HG03045 (cell line): ENCODE results near the gene DNAH17.

ENCODE experiments used
- ATAC-seq: cut with Tn5 transposase; IDR thresholded peaks from one replicate; pipeline ENCODE4 v1.9.1; 2021; ENCODE audit warnings: mild to moderate bottlenecking, moderate library complexity; ENCODE audit not compliant: unreplicated experiment

Gene DNAH17, protein sequence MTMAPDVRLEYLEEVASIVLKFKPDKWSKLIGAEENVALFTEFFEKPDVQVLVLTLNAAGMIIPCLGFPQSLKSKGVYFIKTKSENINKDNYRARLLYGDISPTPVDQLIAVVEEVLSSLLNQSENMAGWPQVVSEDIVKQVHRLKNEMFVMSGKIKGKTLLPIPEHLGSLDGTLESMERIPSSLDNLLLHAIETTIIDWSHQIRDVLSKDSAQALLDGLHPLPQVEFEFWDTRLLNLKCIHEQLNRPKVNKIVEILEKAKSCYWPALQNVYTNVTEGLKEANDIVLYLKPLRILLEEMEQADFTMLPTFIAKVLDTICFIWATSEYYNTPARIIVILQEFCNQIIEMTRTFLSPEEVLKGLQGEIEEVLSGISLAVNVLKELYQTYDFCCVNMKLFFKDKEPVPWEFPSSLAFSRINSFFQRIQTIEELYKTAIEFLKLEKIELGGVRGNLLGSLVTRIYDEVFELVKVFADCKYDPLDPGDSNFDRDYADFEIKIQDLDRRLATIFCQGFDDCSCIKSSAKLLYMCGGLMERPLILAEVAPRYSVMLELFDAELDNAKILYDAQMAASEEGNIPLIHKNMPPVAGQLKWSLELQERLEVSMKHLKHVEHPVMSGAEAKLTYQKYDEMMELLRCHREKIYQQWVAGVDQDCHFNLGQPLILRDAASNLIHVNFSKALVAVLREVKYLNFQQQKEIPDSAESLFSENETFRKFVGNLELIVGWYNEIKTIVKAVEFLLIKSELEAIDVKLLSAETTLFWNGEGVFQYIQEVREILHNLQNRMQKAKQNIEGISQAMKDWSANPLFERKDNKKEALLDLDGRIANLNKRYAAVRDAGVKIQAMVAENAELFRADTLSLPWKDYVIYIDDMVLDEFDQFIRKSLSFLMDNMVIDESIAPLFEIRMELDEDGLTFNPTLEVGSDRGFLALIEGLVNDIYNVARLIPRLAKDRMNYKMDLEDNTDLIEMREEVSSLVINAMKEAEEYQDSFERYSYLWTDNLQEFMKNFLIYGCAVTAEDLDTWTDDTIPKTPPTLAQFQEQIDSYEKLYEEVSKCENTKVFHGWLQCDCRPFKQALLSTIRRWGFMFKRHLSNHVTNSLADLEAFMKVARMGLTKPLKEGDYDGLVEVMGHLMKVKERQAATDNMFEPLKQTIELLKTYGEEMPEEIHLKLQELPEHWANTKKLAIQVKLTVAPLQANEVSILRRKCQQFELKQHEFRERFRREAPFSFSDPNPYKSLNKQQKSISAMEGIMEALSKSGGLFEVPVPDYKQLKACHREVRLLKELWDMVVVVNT (N-terminal part only)

GRCh38 chr17:78577296-78577695, at the start of gene DNAH17:
Gene DNAH17, minus strand, starts transcription at chr17:78577396. Its CDS starts 2,339 bp downstream, at chr17:78575057.
- no peak for ATAC-seq

DNA sequence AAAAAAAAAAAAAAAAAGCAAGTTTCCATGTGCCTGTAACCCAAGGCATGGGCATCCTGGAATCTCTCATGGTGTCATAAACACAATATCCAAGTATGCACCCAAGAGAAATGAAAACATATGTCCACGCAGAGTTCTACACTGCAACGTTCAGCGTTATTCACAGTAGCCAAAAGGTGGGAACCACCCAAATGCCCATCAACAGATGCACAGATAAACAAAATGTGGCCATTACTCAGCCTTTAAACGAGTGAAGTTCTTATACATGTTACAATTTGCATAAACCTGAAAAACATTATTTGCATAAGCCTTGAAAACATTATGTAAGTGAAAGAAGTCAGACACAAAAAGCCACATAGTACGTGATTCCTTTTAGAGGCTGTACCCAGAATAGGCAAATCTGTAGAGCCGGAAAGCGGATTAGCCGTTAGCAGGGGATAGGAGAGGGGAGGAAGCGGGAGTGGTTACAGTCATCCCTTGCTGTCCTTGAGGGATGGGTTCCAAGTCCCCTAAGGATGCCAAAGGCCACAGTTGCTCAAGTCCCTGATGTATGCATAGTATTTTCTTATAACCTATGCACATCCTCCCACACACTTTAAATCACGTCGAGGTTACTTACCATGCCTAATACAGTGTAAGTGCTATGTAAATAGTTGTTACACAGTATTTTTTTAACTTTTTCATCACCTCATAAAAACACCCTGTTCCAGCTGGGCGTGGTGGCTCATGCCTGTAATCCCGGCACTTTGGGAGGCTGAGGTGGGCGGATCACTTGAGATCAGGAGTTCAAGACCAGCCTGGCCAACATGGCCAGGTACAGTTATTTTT, 47.3 kb upstream of the DNAH17 start:
- ATAC-seq: no peak

DNA sequence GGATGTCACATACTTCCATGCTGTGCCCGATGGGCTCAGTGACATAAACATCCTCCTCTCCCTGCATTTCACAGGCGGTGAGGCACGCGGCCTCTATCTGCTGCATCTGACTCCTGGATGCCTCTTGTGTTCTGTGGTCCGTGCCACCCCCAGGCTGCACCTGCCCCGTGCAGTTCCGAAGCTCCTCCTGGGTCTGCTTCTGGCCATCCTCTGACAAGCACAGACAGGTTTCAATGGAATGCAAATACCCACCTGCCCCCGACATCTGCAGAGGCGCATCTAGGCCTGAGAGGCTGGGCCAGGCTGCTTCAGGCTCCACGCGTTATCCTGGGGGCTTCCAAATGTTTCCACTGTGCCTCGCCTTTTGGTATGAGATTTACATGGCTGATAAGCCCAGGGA, 46.3 kb upstream of the DNAH17 start:
- no peak for ATAC-seq

- no peak for ATAC-seq
Measured at GRCh38 chr17:78622491-78623265, 45.5 kb upstream of the DNAH17 start.

DNA sequence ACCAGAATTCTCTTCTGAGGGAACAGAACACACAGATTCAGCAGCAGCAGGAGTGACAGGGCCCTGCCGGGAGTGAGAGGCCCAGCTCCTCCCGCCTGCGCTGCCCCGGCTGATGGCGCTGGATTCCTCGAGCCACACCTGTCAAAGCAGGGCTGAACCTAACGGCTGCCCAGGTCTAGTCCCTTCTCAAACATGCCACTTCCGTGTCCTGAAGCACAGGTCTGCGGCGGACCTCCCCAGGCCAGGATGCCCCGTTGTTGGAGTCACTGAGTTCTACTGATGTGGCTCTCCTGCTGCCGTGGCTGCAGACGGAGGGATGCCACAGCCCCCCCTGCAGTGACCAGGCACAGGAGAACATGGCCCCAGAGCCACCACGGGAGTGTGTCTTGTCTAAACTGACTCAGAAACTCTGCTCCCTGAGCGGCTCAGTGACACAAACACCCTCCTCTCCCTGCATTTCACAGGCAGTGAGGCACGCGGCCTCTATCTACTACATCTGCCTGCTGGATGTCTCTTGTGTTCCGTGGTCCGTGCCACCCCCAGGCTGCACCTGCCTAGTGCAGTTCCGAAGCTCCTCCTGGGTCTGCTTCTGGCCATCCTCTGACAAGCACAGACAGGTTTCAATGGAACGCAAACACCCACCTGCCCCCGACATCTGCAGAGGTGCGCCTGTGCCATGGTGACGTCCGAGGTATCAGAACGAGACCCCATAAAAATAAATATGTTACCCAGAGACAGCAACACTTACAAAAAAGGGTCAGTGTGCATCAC, 44.7 kb upstream of the DNAH17 start:
- no peak for ATAC-seq

- ATAC-seq: no peak
Measured at GRCh38 chr17:78620099-78620498, 42.9 kb upstream of the DNAH17 start.

- no peak for ATAC-seq
Measured at GRCh38 chr17:78619334-78619733, 42.1 kb upstream of the DNAH17 start.

DNA sequence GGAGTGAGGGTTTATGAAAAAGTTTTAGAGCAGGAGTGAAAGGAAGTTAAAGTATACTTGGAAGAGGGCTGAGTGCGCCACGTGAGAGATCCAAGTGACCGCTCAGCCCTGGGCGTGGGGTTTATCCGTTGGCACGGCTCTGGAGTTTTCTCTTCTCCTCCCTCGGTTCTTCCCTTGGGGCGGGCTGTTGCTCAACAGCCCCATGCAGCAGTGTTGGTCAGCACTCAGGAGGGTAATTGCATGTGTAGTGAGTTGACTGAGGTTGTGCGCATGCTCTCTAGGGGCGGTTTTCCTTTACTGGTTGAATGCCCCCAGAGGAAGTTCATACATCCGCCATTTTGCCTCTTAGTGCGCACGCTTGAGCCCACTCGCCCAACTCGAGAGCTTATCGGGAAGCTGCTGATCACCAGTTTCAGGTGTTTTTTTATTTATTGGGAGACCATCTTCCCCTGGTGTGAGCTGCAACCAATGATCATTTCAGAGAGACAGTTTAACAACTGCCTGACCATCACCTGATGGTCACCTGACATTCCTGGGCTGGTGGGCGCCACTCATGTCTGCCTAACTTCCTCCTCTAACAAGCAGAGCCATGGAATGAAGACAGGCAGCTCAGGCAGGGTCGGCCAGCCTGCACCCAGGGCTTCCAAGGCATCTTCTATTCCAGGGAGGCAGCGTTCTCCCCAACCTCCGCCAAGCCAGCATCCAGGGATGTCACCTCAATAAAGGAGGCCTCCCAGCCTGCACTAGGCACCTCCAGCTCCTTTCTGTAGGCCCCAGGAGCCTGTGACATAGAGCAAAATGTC, 41.3 kb upstream of the DNAH17 start:
- no peak for ATAC-seq

- no peak for ATAC-seq
Measured at GRCh38 chr17:78617511-78618061, 40.4 kb upstream of the DNAH17 start.

DNA sequence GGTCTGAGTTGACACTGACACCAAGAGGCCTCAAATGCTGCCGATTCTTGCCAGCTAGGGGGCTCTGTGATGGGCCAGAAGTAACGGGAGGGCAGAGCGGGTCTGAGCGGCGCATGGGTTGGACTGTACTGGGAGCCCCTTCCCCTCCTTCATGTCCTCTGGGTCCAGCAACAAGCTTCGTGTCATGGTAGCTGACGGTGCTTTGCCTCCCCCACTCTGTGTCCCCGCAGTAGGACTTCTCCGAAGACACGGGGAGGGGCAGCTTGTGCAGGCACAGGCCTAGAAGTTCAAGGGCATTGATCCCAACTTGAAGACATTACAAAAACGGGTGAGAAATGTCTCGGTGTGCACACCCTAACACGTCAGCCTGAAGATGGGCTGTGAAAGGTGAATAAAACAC, 39.8 kb upstream of the DNAH17 start:
- ATAC-seq: no peak

- ATAC-seq: no peak
Measured at GRCh38 chr17:78615631-78616030, 38.4 kb upstream of the DNAH17 start.

DNA sequence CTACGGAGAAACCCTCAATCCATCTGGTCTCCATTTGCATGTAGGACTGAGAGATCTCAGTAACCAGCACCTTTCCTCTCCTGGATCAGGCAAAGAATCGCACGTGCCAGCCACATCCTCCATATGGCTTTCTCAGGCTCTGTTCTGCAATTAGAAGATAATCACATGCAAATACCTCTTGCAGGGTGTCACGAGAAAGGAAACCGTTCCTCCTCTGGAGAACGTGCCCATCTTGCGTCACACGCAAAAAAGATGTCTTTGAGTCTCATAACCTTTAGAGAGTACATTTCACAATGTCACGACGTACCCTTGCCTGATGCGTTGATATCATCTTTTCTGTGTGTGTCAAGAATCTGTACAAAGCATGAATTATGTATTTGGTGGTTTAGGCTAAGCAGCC, 36.2 kb upstream of the DNAH17 start:
- no peak for ATAC-seq

- ATAC-seq: no peak
Measured at GRCh38 chr17:78611607-78612006, 34.4 kb upstream of the DNAH17 start.

- ATAC-seq: no peak
Measured at GRCh38 chr17:78610951-78611511, 33.8 kb upstream of the DNAH17 start.

DNA sequence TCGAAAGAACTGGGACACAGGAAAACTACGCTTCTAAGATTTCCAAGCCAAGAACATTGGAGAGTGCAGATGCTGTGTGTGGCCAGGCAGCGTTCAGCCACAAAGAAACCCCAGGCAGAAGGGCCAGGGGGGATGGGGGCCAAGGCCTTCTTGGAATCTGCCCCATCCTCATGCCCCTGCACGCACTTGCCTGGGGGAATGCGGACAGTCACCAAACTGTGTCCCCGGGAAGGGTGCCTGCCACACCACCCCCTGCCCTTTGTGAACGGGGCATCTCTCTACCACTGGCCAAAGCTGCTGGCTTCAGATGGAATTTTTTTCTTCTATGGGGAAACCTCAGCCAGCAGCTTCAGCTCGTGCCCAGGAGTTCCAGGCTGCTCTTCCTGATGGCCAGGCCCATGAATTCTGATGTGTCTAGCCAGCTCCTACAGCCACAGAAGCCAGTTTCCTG, 32.0 kb upstream of the DNAH17 start:
- ATAC-seq: no peak

DNA sequence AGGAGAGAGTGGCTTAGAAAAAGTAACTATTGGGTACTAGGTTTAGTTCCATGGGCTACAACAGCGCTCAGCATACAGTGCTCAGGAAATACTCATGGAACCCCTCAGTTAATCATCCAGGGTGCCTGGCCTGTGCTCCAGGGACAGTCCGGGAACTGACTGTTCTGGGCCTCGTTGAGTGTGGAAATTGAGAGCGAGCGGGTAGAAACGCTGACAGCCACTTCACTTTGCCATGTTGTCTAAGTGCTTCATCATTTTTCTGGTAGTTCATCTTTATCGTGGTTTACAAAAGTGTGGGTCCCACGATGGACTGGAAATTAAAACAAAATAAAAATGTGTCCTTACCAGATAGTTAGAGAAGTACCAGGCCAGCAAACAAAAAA, 31.6 kb upstream of the DNAH17 start:
- ATAC-seq: no peak

- ATAC-seq: no peak
Measured at GRCh38 chr17:78608122-78608803, 31.1 kb upstream of the DNAH17 start.
